ENCODE measurements around the gene MEI1.

MEI1 gene

GRCh38 chr22:41752011-41752970 lies 53.0 kb downstream of the MEI1 start:
- DNase-seq = no peak

DNA sequence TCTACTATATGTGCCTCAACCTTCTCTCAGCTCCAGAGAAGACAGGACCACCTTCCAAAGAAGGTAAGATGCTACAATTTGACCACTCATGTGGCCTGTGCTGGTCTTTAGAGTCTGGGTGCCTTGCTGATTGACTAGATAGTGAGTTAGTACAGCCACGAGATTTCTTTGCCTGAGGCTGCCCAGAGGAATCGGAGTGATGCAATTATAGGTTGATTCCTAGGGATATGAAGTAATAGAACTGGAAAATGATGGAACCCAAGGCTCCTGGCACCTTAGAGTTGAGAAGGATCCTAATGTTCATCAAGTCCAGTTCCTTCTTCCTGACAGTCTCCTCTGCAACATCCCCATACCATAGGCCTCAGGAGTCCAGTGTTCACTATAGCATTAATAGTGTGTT lies 54.7 kb downstream of the MEI1 start:
- DNase-seq = no peak

GRCh38 chr22:41757502-41757901 lies 58.2 kb downstream of the MEI1 start:
- no peak for DNase-seq

GRCh38 chr22:41758231-41758630 lies 58.9 kb downstream of the MEI1 start:
- DNase-seq = no peak

GRCh38 chr22:41762980-41763779 lies 63.9 kb downstream of the MEI1 start:
- no peak for DNase-seq

DNA sequence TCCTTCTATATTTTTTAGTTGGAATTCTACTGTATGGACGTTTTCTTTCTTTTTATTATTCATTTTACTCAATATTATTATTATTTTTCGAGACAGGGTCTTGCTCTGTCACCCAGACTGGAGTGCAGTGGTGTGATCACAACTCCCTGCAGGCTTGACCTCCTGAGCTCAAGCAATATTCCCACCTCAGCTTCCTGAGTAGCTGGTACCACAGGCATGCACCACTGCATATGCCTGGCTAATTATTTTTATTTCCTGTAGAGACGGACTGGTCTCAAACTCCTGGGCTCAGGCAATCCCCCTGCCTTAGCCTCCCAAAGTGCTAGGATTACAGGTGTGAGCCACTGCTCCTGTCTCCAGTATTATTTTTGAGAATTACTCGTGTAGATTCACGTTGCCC lies 67.2 kb downstream of the MEI1 start:
- no peak for DNase-seq

- no peak for DNase-seq
Observed at GRCh38 chr22:41768430-41768829, 69.1 kb downstream of the MEI1 start.

GRCh38 chr22:41770715-41771468 lies 71.6 kb downstream of the MEI1 start:
- no peak for DNase-seq

GRCh38 chr22:41772198-41772597 lies 72.9 kb downstream of the MEI1 start:
- DNase-seq = no peak

DNA sequence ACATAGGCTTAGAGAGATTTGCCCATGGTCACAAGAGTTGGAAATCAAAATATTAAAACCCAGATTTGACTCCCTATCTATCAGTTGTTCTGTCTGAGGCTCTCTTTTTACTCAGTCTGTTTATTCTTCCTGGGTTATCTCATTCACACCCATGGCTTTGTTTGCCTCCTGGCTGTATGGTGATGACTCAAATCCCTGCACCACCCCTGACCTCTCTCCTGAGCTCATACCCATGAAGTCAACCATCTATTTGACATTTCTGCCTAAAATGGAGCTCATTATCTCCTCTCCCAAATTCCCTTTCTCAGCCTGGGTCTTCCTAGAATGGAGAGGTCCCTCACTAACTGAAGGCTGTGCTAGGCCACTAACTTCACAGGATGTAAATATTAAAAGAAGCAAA lies 73.3 kb downstream of the MEI1 start:
- DNase-seq = no peak

DNA sequence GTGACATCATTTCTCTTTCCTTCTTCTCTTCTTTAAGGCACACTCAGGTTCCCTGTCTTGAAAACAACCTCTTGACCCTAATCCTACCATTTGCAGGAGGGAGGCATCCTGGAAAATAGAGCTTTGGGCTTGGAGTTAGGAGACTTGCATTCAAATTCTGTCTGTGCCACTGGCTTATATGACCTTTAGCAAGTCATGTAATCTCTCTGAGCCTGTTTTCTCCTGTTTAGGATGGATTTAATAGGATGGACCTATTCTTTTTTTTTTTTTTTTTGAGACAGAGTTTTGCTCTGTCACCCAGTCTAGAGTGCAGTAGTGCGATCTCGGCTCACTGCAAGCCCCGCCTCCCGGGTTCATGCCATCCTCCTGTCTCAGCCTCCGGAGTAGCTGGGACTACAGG lies 76.0 kb downstream of the MEI1 start:
- DNase-seq = no peak

DNA sequence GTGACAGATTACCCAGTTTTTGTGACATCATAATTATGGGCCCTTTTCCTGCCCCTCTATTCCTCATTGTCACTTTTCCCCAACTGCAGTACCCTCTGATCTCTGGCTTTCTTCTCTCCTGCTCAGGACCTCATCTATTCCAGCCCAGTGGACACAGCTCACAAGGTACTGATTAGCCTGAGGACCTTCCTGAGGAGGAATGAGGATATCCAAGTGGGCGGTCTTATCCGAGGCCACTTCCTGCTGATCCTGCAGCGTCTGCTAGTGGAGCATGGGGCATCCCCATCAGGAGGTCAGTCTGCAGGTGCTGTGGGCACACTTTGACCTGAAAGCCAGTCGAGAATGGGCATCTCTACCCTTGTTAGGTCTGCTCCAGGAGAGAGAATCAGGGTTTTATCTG lies 76.7 kb downstream of the MEI1 start:
- no peak for DNase-seq

- DNase-seq = no peak
Observed at GRCh38 chr22:41776381-41776780, 77.1 kb downstream of the MEI1 start.

GRCh38 chr22:41777749-41778425 lies 78.6 kb downstream of the MEI1 start:
- no peak for DNase-seq

DNA sequence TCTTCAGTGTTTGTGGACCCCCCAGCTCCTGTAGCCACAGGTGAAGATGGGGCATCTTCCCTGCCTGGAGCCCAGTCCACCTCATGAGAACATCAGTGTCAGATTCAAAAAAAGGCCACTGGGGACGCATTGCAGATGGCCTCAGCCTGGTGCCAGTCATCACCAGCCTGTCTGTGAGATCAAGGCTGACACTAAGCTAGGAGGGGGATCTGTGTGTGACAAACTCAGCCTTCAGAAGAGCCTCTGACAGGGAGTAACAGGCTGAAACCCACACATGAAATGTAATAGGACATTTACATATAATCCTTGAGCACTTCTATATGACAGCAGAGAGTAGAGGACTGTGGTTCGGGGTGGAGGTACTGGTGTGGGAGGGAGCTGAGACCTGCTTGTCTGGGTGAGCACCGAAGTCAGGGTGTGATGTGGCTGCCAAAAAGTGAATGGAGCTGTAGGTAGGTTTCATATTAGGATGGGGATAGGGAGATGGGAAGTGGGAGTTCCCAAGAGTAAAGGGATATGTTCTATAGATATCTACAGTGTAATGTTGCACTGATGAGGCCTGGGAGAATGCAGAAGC lies 80.7 kb downstream of the MEI1 start:
- DNase-seq = no peak

DNA sequence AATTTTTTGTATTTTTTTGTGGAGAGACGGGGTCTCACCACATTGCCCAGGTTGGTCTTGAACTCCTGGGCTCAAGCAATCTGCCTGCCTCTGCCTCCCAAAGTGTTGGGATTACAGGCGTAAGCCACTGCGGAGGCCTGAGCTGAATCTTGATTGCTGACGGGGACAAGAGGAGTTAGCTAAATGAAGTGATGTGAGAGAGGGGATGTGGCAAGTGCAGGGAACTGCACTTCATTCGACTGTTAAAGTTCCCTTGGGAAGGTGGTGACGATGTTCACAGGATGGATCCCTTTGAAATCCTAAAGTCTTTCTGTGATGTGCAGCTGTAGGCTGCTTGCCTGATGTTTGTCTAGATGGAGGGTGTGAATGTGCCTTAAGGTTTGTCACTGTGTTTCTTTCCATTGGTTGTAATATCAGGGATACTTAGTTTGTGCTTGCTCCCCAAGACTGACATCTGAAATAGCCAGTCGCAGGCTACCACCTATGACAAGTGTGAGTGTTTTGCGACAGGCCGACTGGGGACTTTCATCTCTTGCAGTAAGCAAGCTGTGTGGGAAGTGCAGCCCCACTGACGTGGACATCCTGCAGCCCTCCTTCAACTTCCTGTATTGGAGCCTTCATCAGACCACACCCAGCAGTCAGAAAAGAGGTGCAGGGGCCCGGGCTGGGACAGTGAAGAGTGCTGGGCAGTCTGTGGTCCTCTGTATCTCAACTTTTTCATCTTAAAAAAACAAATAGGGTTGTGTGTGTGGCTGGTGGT lies 81.6 kb downstream of the MEI1 start:
- no peak for DNase-seq

DNA sequence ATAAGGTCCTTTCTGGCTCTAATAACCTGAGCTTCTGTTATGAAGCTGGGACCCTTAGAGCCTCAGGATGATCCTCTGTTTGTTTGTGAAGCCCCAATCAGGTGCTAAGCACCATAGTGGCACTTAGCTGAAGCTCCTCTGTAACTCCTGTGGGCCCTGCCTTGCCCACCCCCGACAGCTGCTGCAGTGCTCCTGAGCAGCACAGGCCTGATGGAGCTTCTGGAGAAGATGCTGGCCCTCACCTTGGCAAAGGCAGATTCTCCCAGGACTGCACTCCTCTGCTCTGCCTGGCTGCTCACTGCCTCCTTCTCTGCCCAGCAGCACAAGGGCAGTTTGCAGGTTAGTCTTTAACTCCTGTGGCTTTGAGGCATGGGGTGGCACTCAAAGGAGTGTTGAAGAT lies 82.2 kb downstream of the MEI1 start:
- no peak for DNase-seq

- DNase-seq = no peak
Observed at GRCh38 chr22:41782316-41782715, 83.0 kb downstream of the MEI1 start.

- DNase-seq = no peak
Observed at GRCh38 chr22:41782751-41783150, 83.4 kb downstream of the MEI1 start.

DNA sequence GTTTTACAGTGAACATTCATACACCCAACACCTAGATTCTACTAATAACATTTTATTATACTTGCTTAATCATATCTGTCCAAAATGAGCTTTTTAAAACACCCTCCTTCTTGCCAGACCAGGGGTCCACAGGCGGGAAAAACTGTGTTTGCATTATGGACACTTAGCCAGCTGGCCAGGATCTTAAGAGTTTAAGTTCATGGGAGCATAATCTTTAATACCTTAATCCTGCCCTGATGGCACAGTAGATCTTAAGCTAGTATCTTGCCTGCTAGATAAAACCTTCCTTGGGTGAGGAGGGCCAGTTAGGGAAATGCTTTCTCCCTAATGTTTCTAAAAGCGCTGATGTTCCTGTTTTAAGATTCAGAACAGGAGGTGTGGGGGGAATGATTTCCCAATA lies 88.0 kb downstream of the MEI1 start:
- DNase-seq = no peak

- DNase-seq = no peak
Observed at GRCh38 chr22:41793871-41794270, 94.6 kb downstream of the MEI1 start.

- DNase-seq = no peak
Observed at GRCh38 chr22:41798736-41799135, 99.4 kb downstream of the MEI1 start.

All from NCI-H1092 (cell line).